GM19468 (cell line): ENCODE data around the gene ANKRD33.

ENCODE experiments used
- ATAC-seq: cut with Tn5 transposase; IDR thresholded peaks from one replicate; pipeline ENCODE4 v1.9.1; 2021; ENCODE audit warnings: mild to moderate bottlenecking, moderate library complexity, moderate number of reproducible peaks; ENCODE audit not compliant: unreplicated experiment; ENCODE audit errors: extremely low read depth

The ANKRD33 gene

DNA sequence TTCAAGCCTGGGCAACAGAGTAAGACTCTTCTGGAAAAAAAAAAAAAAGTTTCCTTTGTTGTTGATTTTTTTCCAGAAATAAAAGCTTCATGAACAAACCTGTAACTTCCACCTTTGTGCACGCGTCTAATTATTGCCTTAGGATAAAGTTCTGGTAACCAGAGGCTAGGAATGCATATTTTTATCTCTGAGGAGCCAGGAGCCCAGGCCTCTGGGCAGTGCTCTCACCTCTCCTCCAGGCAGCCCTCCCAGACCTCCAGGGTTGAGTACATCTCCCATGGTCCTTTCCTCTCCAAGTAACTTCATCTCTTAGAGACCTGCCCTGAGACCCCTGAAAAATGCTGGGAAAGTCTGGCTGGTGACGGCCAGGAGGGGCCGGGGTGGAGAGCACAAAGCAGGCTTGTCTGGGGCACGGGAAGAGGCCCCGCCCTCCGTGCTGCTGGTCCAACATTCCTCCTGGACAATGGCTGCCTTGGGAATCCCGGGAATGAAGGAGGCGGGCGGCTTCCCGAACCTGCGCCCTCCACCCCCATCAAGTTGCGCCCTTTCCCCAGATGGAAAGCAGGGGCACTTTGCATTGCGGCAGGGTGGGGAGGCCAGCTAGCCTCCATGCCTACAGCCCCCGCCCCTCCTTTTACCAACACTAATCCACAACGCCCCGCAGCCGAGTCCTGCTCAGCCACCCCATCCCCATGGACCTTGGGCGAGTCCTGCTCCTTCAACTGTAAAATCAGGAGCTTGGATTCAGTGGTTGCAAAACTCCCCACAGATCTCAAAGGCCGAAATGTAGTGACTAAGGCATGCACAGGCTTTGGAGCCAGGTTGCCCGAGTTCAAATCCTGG, 32.1 kb upstream of the ANKRD33 start:
- no peak for ATAC-seq

- no peak for ATAC-seq
Measured at GRCh38 chr12:51860986-51861385, 26.9 kb upstream of the ANKRD33 start.

GRCh38 chr12:51862947-51863346, 25.0 kb upstream of the ANKRD33 start:
- no peak for ATAC-seq

- ATAC-seq, result no peak
Measured at GRCh38 chr12:51863363-51863932, 24.5 kb upstream of the ANKRD33 start.

DNA sequence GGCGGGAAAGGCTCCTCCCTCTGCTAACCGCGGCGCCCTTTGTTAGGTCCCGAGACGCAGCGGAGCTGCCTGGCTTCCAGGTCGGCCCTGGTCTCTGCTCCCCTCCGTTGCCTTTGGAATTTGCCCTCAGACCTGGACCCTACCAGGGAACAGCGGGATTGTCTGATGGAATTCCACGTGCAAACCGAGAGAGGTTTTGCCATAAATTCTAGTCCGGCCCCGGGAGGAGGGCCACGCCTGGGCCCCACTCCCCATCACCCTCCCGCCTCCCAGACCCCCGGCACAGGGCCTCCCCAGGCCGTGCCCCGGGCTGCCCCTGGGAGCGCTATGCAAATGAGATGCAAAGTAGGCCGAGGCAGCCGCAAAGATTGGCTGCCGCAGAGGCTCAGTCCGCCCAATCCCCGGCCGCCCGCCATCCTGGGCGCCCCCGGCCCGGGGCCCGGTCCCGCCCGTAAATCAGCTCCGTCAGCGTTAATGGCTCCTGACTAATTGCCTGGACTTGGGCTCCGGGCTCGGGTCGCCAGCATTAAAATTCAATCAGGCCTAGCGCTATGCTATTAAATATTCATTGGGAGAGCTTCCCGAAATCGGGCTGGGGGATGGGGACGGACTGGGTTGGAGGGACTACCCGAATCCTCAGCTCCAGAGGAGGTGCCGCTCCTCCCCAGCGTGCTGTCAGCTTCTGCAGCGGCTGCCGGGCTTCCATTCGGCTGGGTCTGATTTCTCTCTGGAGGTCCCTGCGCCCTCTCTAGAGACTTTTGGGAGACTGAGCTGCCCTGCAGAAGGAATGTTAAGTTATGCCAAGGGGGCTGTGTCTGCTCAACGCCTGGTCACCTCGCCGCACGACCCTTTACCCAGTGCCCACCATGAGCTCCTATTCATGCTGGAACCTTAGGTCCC, 23.7 kb upstream of the ANKRD33 start:
- ATAC-seq, result no peak

DNA sequence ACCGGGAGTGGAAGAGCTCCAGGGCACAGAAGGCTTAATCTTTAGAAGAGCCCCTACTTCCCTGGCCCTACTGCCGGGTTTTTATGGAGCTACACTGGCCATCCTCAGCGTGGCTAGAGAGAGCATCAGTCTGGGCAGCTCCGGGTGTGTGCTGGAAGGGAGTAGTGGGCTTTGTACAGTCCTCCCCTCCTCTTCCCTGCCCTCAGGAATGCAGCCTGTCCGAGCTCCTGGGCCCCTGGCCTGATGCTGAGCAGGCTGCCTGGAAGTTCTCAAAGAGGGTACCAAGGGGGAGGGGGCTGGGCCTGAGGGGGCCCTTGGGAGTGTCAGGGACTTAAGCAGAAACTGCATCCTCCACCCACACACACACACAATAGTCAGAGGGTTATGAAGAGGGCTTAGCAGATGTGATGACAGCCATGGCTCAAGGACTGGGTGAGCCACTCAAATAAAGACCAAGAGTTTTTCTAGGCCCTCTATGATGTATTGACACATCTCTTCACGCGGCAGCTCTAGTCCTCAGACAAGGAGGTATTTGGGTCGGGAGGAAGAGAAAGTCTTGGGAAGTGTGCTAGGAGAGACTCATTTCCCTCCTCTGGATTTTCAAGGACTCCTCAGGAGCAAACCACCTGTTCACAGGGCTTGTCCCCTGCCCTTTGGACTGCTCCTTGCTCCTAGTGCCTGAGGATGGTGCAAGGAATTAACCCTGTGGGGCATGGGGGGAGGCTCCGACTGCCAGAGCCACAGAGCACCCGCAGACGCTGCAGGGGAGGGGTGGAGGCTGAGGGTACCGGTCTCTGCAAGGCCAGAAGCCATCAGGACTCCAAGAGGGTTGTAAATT, 22.9 kb upstream of the ANKRD33 start:
- ATAC-seq, result no peak

DNA sequence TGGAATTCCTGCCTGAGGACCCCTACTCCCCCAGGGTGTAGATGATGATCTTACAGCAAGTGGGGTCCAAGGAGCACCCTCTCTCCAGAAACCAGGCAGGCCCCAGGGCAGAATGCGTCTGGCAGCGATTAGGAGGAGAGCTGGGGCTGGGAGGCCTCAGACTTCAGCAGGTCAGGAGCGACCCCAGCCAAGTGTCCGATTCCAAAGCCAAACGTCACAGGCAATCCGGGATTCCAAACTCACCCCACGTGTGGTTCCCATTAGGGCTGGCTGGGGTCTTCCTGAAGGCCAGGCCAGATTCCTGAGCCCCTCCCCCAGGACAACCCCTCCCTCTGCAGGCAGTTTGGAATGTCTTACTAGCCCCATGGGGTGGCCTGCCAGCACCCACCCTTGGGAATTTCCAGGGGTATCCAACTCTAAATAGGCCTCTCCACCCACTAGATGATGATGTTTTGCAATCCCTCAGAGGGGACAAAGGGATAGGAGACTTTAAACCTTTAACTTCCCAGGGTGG, 22.1 kb upstream of the ANKRD33 start:
- no peak for ATAC-seq

- ATAC-seq, result no peak
Measured at GRCh38 chr12:51866324-51866723, 21.6 kb upstream of the ANKRD33 start.

GRCh38 chr12:51866762-51867161, 21.1 kb upstream of the ANKRD33 start:
- no peak for ATAC-seq

DNA sequence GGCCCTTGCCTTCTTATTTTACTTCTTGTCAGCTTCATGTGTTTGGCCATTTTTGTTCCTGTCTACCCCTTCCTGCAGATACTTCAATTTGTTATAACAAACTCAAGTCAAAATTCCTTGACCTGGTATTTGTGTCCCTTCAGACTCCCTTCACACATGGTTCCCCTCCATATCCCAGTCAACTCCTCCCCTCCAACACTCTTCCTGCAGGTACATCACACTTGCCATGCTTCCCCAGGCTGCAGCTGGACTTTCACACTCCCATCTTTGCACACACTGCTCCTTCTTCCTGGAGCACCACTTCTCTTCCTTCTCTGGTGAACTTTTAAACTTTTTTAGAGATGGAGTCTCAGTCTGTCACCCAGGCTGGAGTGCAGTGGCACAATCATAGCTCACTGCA, 20.5 kb upstream of the ANKRD33 start:
- ATAC-seq, result no peak

- ATAC-seq, result no peak
Measured at GRCh38 chr12:51867796-51868428, 20.0 kb upstream of the ANKRD33 start.

DNA sequence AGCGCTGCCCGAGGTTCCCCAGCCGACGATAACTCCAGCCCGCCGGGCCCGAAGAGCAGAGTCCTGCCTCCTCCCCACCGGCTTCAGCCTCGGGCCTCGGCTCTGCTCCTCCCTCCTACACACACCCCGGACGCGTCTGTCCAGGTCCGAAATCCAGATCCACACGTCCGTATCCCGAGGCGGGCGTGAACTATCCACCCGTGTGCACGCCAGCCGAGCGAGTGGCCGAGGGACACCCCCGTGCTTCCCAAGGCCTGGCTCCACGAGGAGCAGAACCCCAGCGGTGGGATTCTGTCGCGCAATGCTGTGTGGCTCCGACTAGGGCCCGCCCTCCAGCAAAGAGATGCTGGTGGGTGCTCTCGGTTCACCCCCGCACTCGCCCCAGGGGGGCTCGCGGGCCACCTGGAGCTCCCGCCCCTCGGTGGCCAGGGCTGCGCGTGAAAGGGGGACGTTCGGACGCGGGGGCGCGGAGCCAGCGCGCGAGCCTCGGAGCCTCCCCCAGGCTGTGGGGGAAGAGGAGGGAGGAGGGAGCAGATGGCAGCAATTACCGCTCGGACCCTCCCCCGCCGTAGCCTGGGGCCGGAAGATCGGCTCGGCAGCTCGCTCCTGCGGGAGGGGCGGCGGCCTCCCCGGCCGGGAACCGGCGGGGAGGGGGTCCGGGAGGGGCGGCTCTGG, 18.9 kb upstream of the ANKRD33 start:
- no peak for ATAC-seq

DNA sequence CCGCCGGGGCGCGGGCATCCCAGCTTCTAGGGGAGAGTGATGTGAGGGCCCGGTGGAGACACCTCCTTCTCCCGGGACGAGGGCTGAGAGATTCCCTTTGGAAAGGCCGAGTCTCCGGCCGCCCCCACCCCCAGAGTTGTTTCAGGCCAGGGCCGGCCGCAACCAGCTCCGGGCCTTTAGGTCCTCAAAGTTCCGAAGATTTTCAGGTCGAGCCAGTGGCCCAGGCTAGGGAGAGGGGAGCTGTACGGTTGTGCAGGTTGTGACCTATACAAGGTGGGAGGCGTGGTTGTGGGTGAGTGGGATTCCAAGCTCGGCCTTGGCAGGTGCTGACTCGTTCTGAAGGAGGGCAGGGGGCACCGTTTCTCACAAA, 18.4 kb upstream of the ANKRD33 start:
- no peak for ATAC-seq

GRCh38 chr12:51869931-51870330, 18.0 kb upstream of the ANKRD33 start:
- no peak for ATAC-seq

DNA sequence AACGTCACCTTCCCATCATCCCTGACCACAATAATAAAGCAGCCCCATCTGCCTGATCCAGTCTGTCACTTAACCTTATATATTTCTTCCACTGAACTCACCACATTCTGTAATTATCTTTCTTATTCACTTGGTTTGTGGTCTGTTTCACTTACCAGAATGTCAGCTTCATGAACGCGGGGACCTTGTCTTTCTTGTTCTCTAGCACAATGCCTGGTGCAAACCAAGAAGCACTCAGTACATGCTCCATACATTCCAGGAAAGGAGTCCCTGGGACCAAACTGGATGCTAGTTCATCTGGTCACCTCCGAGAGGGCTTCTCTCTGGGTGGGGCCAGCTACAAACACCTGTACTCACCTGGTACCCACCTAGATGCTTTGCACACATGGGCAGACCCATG, 17.4 kb upstream of the ANKRD33 start:
- ATAC-seq, result no peak

GRCh38 chr12:51871126-51871525, 16.8 kb upstream of the ANKRD33 start:
- ATAC-seq, result no peak

GRCh38 chr12:51871918-51872688, 15.8 kb upstream of the ANKRD33 start:
- ATAC-seq, result no peak

GRCh38 chr12:51872689-51872981, 15.3 kb upstream of the ANKRD33 start:
- ATAC-seq, result no peak
